NCI-H2196 treated with DMSO at 0.1 percent for 48 hours (cell line): ENCODE measurements around the gene KLHL8.
A peak's percentile ranks its signal among the peaks of the same experiment; 100 is the strongest.

ENCODE experiments used
- DNase-seq: peaks from one replicate; lab custom pipeline; 2025; ENCODE audit not compliant: unreplicated experiment; lab: John Stamatoyannopoulos, UW

Gene KLHL8

GRCh38 chr4:87126056-87126455 lies 94.4 kb downstream of the KLHL8 start:
- DNase-seq: no peak

DNA sequence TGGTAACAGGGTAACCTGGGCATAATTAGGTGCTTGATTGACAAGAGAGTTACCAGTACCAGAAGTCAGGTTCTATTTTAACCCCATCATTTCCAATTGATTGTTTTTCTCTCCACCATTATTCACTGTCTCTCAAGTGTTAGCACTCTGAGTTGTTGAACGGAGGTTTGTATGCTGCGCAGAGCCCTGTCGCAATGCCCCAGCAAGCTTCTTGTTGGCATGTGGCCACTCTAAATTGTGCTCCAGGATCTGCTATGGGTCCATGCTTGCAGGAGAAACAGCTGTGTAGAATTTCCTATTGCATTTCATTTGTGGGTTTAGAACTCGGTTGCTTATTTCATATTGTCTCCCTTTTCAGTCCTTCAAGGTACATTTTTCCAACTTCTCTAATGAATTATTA lies 98.2 kb downstream of the KLHL8 start:
- no peak for DNase-seq

DNA sequence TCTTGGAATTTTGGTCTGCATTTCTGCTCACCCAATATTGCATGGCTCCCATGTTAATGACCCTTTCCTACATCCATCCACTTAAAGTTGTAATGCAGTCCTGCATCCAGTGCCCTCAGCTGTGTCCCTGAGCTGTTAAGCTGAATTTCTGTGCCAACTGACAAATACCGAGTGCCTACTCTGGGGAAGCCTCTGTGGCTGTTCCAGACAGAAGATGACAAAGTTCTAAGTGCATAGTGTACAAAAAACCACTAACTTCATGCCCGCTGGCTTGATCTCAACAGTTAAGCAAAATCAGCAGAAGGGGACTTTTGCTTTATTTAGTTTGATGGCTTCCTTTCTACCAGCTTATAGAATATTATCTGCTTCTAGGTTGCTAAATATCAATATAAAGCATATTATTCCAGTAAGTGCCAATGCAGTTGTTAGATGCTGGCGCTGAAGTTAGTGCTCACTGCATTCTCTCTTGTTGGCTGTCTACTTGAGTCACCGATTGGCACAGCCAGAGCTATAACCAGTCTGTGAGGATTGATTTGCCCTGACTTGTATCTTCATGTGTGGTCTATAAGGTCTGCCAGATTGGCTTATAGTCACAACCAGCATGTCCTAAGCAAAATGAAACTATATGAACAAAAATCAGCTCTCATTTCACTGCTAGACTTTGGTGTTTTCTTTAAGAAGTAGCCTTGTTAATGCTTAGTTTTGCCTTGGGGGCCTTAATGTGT lies 98.9 kb downstream of the KLHL8 start:
- no peak for DNase-seq

DNA sequence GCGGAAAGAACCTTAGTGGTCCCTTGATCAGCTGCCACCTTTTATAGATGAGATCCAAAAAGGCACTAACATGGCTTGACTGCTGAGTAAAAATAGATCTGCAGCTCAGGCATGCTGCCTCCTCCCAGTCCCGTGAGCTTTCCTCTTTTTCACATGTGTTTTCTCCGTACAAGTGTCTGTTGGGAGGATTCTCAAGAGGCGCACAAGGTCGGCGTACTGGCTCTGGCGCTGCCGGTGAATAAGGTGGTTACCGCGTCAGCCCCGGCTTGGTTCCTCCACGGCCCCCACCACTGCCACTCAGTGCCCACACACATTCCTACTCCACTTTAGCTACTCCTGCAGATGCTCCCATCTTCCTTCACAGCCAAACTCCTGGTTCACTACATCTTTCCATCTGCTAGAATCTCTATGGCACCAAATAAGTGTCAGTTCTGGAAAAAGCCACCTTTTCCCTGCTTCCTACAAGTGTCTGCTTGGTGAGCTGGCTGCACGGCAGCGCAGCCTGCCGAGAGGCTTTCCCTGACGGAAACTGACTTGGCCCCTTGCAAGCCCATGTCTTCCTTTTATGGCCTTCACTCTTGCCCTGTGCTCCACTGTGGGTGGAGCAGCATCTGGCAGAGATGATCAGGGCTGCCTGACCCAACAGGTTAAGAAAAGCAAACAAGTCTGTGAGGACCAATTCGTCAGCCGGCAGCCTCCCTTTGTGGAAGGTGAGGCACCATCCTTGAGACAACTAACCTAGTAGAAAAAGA lies 99.8 kb downstream of the KLHL8 start:
- peak; percentile 10 for DNase-seq

- no peak for DNase-seq
Measured at GRCh38 chr4:87120010-87120409, 100.4 kb downstream of the KLHL8 start.

DNA sequence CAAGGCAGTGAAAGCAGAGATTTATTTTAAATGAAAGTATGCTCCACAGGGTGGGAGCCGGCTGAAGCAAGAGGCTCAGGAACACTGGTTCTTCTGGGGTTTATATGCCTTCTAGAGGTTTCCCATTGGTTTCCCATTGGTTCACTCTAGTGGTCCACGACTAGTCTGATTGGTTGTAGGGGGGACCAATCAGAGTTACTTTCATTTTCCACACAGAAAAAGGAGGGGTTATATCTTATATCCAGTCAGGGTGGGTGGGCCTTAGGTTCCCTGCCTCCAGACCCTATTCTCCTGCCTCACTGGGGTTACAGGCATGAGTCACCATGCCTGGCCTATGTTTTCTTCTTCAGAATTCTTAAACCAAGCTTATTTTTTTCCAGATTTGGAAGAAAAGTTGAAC lies 101.6 kb downstream of the KLHL8 start:
- DNase-seq: no peak

DNA sequence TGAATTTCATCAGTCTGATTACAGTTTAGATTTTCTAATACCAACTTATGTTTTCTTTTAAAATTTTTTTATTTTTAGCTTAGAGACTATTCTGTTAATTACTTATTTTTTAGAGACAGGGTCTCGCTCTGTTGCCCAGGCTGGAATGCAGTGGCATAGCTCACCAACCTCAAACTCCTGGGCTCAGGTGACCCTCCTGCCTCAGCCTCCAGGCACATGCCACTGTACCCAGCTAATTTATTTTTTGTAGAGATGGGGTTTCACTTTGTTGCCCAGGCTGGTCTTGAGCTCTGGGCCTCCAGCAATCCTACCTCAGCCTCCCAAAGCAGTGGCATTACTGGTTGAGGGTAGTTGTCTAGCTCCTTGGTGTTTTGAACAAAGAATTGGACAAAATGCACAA lies 102.0 kb downstream of the KLHL8 start:
- no peak for DNase-seq

DNA sequence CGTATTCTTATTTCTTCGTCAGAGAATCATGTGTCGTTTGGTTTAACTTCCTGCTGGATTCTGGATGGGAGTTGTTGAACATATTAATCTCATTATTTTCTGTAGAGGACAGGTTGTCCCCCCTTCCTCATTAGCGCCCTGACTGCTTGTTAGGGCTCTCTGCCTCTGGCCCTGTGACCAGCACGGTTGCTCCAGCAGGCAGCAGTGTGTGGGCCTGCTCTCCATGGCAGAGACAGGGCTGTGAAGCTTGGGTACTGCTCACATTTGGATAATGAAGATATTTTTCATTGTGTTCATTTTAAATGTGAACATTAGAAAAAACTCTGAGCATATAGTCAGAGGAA lies 102.7 kb downstream of the KLHL8 start:
- no peak for DNase-seq

DNA sequence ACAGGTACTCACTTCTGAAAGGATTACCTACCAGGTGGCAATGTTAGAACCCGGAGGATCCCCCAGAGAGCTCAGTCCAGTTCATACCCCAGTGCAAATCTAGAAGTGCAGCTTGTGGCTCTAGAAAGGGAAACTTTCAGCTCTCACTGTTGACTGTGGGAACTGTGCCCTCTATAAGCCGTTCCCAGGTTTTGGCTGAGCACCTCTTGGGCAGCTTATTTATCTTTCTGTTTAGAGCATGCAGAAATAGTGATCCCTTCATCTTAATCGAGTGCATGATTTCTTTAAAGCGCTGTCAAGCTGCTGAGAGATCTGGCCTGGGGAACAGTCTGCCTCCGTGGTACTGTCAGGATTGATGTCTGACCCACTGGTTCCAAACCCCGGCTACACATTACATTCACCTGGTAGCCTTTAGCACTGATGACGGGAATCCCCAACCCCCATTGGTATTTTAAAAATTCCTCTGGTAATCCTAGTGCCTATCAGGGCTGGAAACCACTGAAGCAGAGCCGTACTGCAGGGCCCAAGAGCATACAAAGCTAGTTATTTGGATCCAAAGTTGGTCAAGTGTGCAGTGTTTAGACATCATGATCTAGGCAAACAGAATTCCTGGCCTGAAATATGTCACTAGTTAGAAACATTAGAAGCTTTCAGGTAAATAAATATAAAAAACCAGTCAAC lies 103.2 kb downstream of the KLHL8 start:
- DNase-seq: peak; percentile 30

DNA sequence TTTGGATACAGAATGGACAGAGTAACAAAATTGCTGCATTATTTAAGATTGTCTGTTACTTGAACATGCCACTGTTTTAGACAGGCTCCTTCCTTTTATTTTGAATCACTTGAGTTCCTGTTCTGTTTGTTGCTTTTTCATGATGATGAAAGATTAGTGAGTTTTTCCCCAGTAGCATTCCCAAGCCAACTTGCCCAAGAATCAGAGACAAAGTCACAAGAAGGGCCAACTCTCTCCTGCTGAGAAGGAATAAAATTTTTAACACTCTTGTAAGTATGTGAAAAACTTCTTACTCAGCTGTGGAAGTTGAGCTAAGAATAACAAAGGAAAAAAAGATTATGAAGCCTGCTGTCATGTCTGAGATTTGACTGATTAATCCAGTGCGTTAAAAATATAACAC lies 104.2 kb downstream of the KLHL8 start:
- no peak for DNase-seq

GRCh38 chr4:87114245-87115062 lies 106.0 kb downstream of the KLHL8 start:
- DNase-seq: no peak

DNA sequence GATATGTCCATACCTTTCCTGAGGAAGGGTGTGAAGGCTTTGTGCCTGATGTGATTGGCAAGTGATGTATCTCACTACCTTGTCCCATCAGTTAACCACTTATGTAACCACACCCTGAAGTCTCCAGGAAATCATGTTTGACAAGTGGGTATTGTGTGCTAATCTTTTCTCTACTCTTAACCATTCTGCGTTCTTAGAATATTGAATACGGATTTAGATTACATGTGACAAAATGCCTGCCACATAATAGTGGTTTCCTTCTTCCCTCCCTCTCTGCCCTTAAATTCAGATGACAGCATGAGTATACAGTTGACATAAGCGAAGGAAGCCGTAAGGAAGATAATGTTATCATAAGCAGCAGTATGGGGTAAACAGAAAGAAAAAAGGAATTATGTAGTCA lies 108.4 kb downstream of the KLHL8 start:
- DNase-seq: no peak
